H1 (cell line): ENCODE results near the gene CRNKL1. TPM values are rescaled to one million over a fixed set of nuclear protein-coding genes. Genes with fewer than 3 reads are reported as not detected.

Source experiments
- SIX5 ChIP-seq: IDR thresholded peaks from 2 replicates; pipeline ENCODE4 v1.6.1; 2011; ENCODE audit warnings: mild to moderate bottlenecking, low read depth, low read length
- SRF ChIP-seq: IDR thresholded peaks from 2 replicates; pipeline ENCODE4 v1.6.1; 2011; ENCODE audit warnings: mild to moderate bottlenecking, low read depth, low read length, moderate library complexity
- polyA plus RNA-seq, 7 experiments: library from polyadenylated mRNA; depleted of rRNA in 3 of 7; stranded (reverse) in 5 of 7; unstranded in 2 of 7; fragments of >200 nt in 5 of 7; fragments of 200-250 nt in 2 of 7; gene quantifications; 1 replicate in 5 of 7; 2 replicates in 1 of 7; 4 replicates in 1 of 7; pipeline versions ENCODE4 v1.2.1 to v1.2.3, GENCODE V29; 2011 to 2013; ENCODE audit warnings: missing spikeins in 2 of 7, mixed read lengths in 2 of 7
- total RNA-seq: library from RNA; stranded (reverse); fragmentation: NEBNext Ultra II Directional; extraction: Animal tissue kit (Norgen Biotek cat#: 25700); gene quantifications from 2 replicates; pipeline ENCODE4 v1.2.1, GENCODE V29; 2021
- TF ChIP-seq, protein P1 (sequence below), 3 experiments: IDR thresholded peaks; 1 replicate in 2 of 3; 2 replicates in 1 of 3; pipeline versions ENCODE4 v1.5.1 to v1.6.1; 2011; ENCODE audit warnings: low read length in 3 of 3, mild to moderate bottlenecking in 3 of 3, inconsistent platforms in 2 of 3, low read depth in 1 of 3, moderate library complexity in 1 of 3; ENCODE audit not compliant: insufficient read depth in 1 of 3; ENCODE audit errors: control extremely low read depth in 1 of 3

Gene CRNKL1
- total and polyA plus RNA-seq, 2 of the 8 experiments (the other 6 are each of a cell fraction or from before 2014, with no cell fraction given): 4.0 to 26.5 TPM

DNA sequence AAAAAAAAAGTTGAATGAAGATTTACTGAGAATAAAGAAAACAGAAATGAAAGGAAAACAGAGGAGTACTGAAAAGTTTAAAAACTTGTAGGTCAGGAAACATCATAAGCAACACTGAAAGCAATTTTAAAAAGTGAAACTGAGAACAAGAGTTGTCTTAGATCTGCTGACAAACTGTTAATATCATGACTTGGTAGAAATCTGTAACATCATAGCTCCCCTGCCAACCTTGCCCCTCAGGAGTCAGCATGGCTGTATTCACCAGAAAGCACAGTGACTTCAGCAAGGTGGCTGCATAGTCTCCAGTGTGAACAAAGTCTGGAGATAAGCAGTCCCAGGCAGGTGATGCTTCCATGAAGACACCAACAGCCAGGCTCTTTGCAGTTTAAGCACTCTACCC is 29.8 kb downstream of the CRNKL1 start (continued):
- TF ChIP-seq SIX5 (no peak), SRF (no peak)
- TF ChIP-seq, protein P1, sequence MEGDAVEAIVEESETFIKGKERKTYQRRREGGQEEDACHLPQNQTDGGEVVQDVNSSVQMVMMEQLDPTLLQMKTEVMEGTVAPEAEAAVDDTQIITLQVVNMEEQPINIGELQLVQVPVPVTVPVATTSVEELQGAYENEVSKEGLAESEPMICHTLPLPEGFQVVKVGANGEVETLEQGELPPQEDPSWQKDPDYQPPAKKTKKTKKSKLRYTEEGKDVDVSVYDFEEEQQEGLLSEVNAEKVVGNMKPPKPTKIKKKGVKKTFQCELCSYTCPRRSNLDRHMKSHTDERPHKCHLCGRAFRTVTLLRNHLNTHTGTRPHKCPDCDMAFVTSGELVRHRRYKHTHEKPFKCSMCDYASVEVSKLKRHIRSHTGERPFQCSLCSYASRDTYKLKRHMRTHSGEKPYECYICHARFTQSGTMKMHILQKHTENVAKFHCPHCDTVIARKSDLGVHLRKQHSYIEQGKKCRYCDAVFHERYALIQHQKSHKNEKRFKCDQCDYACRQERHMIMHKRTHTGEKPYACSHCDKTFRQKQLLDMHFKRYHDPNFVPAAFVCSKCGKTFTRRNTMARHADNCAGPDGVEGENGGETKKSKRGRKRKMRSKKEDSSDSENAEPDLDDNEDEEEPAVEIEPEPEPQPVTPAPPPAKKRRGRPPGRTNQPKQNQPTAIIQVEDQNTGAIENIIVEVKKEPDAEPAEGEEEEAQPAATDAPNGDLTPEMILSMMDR (IDR thresholded peaks at IDR 0.05; ENCODE audit: control extremely low read depth in 1 of 3, insufficient read depth in 1 of 3, low read depth in 1 of 3, low read length in 3 of 3): no peak
- TF ChIP-seq, all 59 proteins: peak for 0
